ENCODE data around the gene HS6ST1. TPM values are rescaled to one million over a fixed set of nuclear protein-coding genes. Genes with fewer than 3 reads are reported as not detected.

HS6ST1 gene
- polyA plus RNA-seq, 1 donor (not counting 4 experiments of a cell fraction or from before 2014, with no cell fraction given): 6.3 TPM

DNA sequence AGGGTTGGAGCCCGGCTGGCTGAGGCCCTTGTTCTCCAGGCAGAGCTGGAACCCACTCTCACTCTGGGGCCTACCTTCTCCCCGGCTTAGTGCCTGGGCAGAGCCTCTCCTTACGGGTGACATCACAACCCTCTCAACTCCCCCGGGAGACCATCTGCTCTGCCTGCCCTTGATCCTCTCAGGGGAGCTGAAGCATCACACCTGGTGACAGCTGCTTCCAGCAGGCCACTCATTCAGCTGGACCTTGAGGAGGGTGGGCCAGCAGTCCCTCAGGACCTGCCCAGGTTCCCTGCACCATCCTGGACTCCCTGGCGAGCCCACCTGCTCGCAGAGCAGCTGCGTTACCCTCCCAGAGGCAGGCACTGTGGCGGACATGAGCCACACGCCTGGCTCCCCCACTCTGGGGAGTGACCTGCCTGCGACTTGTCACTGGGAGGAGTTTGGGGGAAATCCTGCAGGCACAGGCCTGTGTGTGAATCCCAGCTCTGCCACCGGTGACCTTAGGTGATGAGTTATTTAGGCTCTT, 13.1 kb downstream of the HS6ST1 start:
- H3K9me3 ChIP-seq (ENCODE audit: control insufficient read depth, low read depth, low read length): no peaks in the 10 kb centered on the region
- TF ChIP-seq, protein P1, sequence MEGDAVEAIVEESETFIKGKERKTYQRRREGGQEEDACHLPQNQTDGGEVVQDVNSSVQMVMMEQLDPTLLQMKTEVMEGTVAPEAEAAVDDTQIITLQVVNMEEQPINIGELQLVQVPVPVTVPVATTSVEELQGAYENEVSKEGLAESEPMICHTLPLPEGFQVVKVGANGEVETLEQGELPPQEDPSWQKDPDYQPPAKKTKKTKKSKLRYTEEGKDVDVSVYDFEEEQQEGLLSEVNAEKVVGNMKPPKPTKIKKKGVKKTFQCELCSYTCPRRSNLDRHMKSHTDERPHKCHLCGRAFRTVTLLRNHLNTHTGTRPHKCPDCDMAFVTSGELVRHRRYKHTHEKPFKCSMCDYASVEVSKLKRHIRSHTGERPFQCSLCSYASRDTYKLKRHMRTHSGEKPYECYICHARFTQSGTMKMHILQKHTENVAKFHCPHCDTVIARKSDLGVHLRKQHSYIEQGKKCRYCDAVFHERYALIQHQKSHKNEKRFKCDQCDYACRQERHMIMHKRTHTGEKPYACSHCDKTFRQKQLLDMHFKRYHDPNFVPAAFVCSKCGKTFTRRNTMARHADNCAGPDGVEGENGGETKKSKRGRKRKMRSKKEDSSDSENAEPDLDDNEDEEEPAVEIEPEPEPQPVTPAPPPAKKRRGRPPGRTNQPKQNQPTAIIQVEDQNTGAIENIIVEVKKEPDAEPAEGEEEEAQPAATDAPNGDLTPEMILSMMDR (optimal IDR thresholded peaks at IDR 0.05 in 1 of 3, IDR thresholded peaks at IDR 0.05 in 1 of 3, conservative IDR thresholded peaks at IDR 0.05 in 1 of 3; ENCODE audit: extremely low read depth in 1 of 3, insufficient read depth in 2 of 3, low read length in 3 of 3): no peak
- no peak for TF ChIP-seq EZH2 (IDR thresholded peaks at IDR 0.05; ENCODE audit: low read length)
- peak overlapping the region; percentile 98 for H3K4me2 ChIP-seq (ENCODE audit: control insufficient read depth, extremely low read depth, insufficient read depth, low read depth, low read length)
- DNase-seq (ENCODE audit: low read depth, low spot score) (peak; percentile 87), FAIRE-seq (peak; percentile 67)
- peaks cover 19% of the 10 kb centered on the region for H4K20me1 ChIP-seq (ENCODE audit: control insufficient read depth, extremely low read depth, insufficient read depth, low read length)
- dilution Hi-C loops (cut with MboI; ENCODE audit: extremely low pct_ligation_motif_present, low sequenced_read_pairs): no loop called here
- H2AFZ ChIP-seq (ENCODE audit: control insufficient read depth, low read length): peak overlapping the region; percentile 72
- H3K9ac ChIP-seq (ENCODE audit: control insufficient read depth, extremely low read depth, insufficient read depth, low read length): peak overlapping the region; percentile 89
- peaks cover 45% of the 10 kb centered on the region for H3K4me1 ChIP-seq (ENCODE audit: control insufficient read depth, extremely low read depth, insufficient read depth, low read length)
- no peaks in the 10 kb centered on the region for H3K36me3 ChIP-seq (ENCODE audit: control insufficient read depth in 2 of 2, extremely low read depth in 1 of 2, insufficient read depth in 2 of 2, low read length in 2 of 2)
- H3K27ac ChIP-seq (ENCODE audit: control insufficient read depth, insufficient read depth, low read length): peak overlapping the region; percentile 96
- peaks cover 68% of the 10 kb centered on the region for H3K79me2 ChIP-seq (ENCODE audit: control insufficient read depth, insufficient read depth, low read length)
- peak overlapping the region in 2 of 3 experiments; percentile 56 to 70 for H3K4me3 ChIP-seq (ENCODE audit: control insufficient read depth in 2 of 3, extremely low read depth in 1 of 3, insufficient read depth in 2 of 3, low read depth in 1 of 3, low read length in 3 of 3)
- H3K27me3 ChIP-seq (ENCODE audit: control insufficient read depth, extremely low read depth, insufficient read depth, low read length): no peaks in the 10 kb centered on the region
- peaks cover 7% of the 10 kb centered on the region for H3K9me1 ChIP-seq (ENCODE audit: control insufficient read depth, extremely low read depth, insufficient read depth, low read length)

DNA sequence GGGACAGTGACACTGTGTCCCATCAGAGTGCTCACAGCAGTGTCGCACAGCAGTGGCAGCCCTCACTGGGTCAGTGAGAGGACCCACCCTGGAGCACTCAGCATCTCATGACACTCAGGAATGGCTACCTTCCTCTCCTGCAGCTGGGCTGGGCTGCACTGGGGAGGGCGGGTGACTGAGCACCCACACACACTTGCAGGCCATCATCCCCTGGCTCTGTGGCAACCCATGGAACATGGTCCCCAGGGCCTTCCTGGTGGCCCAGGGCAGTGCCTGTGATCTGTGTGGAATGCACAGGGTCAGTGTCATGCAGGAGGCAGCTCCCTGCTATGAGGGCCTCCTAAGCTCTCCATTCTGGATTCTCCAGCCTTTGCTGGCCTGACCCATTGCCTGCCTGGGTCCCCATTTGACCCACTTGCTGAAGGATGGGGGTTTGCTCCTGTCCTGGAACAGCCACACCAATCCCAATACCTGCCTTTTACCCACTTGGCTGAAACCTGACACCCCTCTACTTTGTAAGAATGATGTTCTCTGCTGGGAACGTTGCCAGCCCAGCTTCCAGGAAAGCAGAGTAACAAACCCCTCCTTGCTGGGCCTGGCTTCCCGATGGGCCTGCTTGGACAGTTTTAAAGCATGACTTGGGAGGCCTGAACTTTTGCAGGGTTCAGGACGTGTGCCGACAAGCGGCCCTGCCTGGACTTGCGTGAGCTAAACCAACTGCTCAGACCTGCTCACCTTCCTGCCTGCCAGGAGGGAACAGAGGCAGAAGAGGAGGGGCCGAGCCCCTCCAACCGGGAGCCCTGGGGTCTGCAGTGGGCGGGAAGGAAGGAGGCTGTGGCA, 13.7 kb downstream of the HS6ST1 start:
- H3K79me2 ChIP-seq (ENCODE audit: control insufficient read depth, insufficient read depth, low read length): peaks cover 68% of the 10 kb centered on the region
- no peaks in the 10 kb centered on the region for H3K9me3 ChIP-seq (ENCODE audit: control insufficient read depth, low read depth, low read length)
- dilution Hi-C loops (cut with MboI; ENCODE audit: extremely low pct_ligation_motif_present, low sequenced_read_pairs): no loop called here
- peak overlapping the region; percentile 96 for H3K27ac ChIP-seq (ENCODE audit: control insufficient read depth, insufficient read depth, low read length)
- peak overlapping the region; percentile 89 for H3K9ac ChIP-seq (ENCODE audit: control insufficient read depth, extremely low read depth, insufficient read depth, low read length)
- peak overlapping the region; percentile 98 for H3K4me2 ChIP-seq (ENCODE audit: control insufficient read depth, extremely low read depth, insufficient read depth, low read depth, low read length)
- no peak for TF ChIP-seq EZH2 (IDR thresholded peaks at IDR 0.05; ENCODE audit: low read length)
- TF ChIP-seq, protein P1 (optimal IDR thresholded peaks at IDR 0.05 in 1 of 3, IDR thresholded peaks at IDR 0.05 in 1 of 3, conservative IDR thresholded peaks at IDR 0.05 in 1 of 3; ENCODE audit: extremely low read depth in 1 of 3, insufficient read depth in 2 of 3, low read length in 3 of 3): no peak
- DNase-seq (ENCODE audit: low read depth, low spot score): peak; percentile 100
- peaks cover 7% of the 10 kb centered on the region for H3K9me1 ChIP-seq (ENCODE audit: control insufficient read depth, extremely low read depth, insufficient read depth, low read length)
- no peaks in the 10 kb centered on the region for H3K27me3 ChIP-seq (ENCODE audit: control insufficient read depth, extremely low read depth, insufficient read depth, low read length)
- peak overlapping the region in 1 of 3 experiments; percentile 70 for H3K4me3 ChIP-seq (ENCODE audit: control insufficient read depth in 2 of 3, extremely low read depth in 1 of 3, insufficient read depth in 2 of 3, low read depth in 1 of 3, low read length in 3 of 3)
- peak overlapping the region; percentile 72 for H2AFZ ChIP-seq (ENCODE audit: control insufficient read depth, low read length)
- H3K4me1 ChIP-seq (ENCODE audit: control insufficient read depth, extremely low read depth, insufficient read depth, low read length): peaks cover 47% of the 10 kb centered on the region
- H3K36me3 ChIP-seq (ENCODE audit: control insufficient read depth in 2 of 2, extremely low read depth in 1 of 2, insufficient read depth in 2 of 2, low read length in 2 of 2): no peaks in the 10 kb centered on the region
- peaks cover 18% of the 10 kb centered on the region for H4K20me1 ChIP-seq (ENCODE audit: control insufficient read depth, extremely low read depth, insufficient read depth, low read length)
- FAIRE-seq: peak; percentile 99
